22Rv1 (cell line): ENCODE results near the gene ZC3H10.

Experiments
- CTCF ChIP-seq: fragments of 450-650 bp; IDR thresholded peaks from 2 replicates; pipeline ENCODE4 v1.5.1; 2017; ENCODE audit warnings: mild to moderate bottlenecking
- ZFX ChIP-seq: fragments of 450-650 bp; IDR thresholded peaks from 2 replicates; pipeline ENCODE4 v1.6.1; 2017; ENCODE audit warnings: antibody characterized with exemption, borderline replicate concordance

- TF ChIP-seq CTCF (peak; percentile 86), ZFX (no peak)
Measured at GRCh38 chr12:56117778-56118687, at the start of gene ZC3H10.
